Body of pancreas (tissue), 4 donors: Measurements from ENCODE around the gene DGCR8. TPM values are rescaled to one million over a fixed set of nuclear protein-coding genes. Genes with fewer than 3 reads are reported as not detected.

Source experiments
- ATAC-seq: fragments of 150-250 bp; one replicate; pipeline ENCODE4 v1.9.1; 2016
- DNase-seq, 4 donors: peaks; one replicate each; pipeline ENCODE4 v3.0.0-alpha.2; 2019
- H3K27ac ChIP-seq, 4 donors: fragments of 200-600 bp; sonication (generic); 1 replicate in 3 of 4; 2 replicates in 1 of 4; pipeline versions ENCODE4 v1.5.1 to v1.6.1; 2016 to 2019; ENCODE audit warnings: mild to moderate bottlenecking in 1 of 4, mixed read lengths in 1 of 4, moderate library complexity in 1 of 4
- H3K27me3 ChIP-seq, 2 donors: fragments of 200-600 bp; sonication (generic); one replicate each; pipeline ENCODE4 v1.6.0; 2016; ENCODE audit warnings: mild to moderate bottlenecking in 1 of 2
- H3K36me3 ChIP-seq, 2 donors: fragments of 200-600 bp; sonication (generic); replicated peaks in 1 of 2; 2 replicates each; pipeline ENCODE4 v1.5.1; 2016; ENCODE audit warnings: low read depth in 2 of 2; ENCODE audit not compliant: insufficient read depth in 1 of 2
- H3K4me1 ChIP-seq: fragments of 200-600 bp; sonication (generic); one replicate; pipeline ENCODE4 v1.6.0; 2016
- H3K4me3 ChIP-seq, 2 donors: fragments of 200-600 bp; sonication (generic); 1 replicate in 1 of 2; 2 replicates in 1 of 2; pipeline ENCODE4 v1.5.1; 2016 to 2019
- H3K9me3 ChIP-seq, 3 donors: fragments of 200-600 bp; sonication (generic); 1 replicate in 2 of 3; 2 replicates in 1 of 3; pipeline ENCODE4 v1.5.1; 2016
- POLR2A ChIP-seq, 3 donors: fragments of 450-650 bp; IDR thresholded peaks; one replicate each; pipeline ENCODE4 v1.6.1; 2016; ENCODE audit warnings: antibody characterized with exemption in 3 of 3, mild to moderate bottlenecking in 2 of 3
- WGBS, 2 donors: methylation state at CpG; one replicate each; pipeline ENCODE4 v1.1.5; 2017; 5-methylcytosine and 5-hydroxymethylcytosine counted together
- intact Hi-C: fragments of 100-400 bp; cut with DNase I; formaldehyde crosslinking; loops from one replicate; pipeline ENCODE4 v1.15.1; 2023
- total RNA-seq, 2 donors: library from RNA; depleted of rRNA; stranded (reverse); fragments of >200 nt; gene quantifications; one replicate each; pipeline ENCODE4 v1.1.0, GENCODE V29; 2016
- TF ChIP-seq, protein P1 (sequence below), 7 experiments: fragments of 450-650 bp in 4 of 7; fragments of 200-600 bp in 3 of 7; sonication (generic) in 3 of 7; IDR thresholded peaks; one replicate each; pipeline ENCODE4 v1.5.1; 2016 to 2019; ENCODE audit warnings: antibody characterized with exemption in 7 of 7

Gene DGCR8
- total RNA-seq, 2 donors from 2014 or later: 25.7 to 53.4 TPM

- Histone ChIP-seq H3K36me3 (no peaks in the 10 kb centered on the region), H3K4me3 (peak overlapping the region; percentile 14 to 40), H3K27ac (peak overlapping the region in 2 of 4 donors; percentile 57 to 72), H3K27me3 (no peaks in the 10 kb centered on the region), H3K4me1 (peaks cover 51% of the 10 kb centered on the region), H3K9me3 (no peaks in the 10 kb centered on the region)
- TF ChIP-seq, protein P1, sequence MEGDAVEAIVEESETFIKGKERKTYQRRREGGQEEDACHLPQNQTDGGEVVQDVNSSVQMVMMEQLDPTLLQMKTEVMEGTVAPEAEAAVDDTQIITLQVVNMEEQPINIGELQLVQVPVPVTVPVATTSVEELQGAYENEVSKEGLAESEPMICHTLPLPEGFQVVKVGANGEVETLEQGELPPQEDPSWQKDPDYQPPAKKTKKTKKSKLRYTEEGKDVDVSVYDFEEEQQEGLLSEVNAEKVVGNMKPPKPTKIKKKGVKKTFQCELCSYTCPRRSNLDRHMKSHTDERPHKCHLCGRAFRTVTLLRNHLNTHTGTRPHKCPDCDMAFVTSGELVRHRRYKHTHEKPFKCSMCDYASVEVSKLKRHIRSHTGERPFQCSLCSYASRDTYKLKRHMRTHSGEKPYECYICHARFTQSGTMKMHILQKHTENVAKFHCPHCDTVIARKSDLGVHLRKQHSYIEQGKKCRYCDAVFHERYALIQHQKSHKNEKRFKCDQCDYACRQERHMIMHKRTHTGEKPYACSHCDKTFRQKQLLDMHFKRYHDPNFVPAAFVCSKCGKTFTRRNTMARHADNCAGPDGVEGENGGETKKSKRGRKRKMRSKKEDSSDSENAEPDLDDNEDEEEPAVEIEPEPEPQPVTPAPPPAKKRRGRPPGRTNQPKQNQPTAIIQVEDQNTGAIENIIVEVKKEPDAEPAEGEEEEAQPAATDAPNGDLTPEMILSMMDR (IDR thresholded peaks at IDR 0.05): no peak
- no peak for TF ChIP-seq POLR2A (IDR thresholded peaks at IDR 0.05)
- ATAC-seq: no peak
- no peak for DNase-seq
- 38 to 48% methylated on average over 4 to 16 of the region's 16 CpGs for WGBS, 2 donors
- intact Hi-C loops: no loop called here
Measured at GRCh38 chr22:20132686-20133246, 52.7 kb downstream of the DGCR8 start.

- intact Hi-C loops: no loop called here
- Histone ChIP-seq H3K9me3 (no peaks in the 10 kb centered on the region), H3K4me1 (peaks cover 58% of the 10 kb centered on the region), H3K27me3 (no peaks in the 10 kb centered on the region), H3K4me3 (no peak overlapping the region), H3K36me3 (no peaks in the 10 kb centered on the region), H3K27ac (no peak overlapping the region)
- ATAC-seq (no peak), DNase-seq (no peak)
- WGBS, 2 donors: 75 to 77% methylated on average over 8 to 12 of the region's 12 CpGs
- TF ChIP-seq POLR2A (IDR thresholded peaks at IDR 0.05): no peak
- TF ChIP-seq, protein P1 (IDR thresholded peaks at IDR 0.05): no peak
Measured at GRCh38 chr22:20133930-20134549, 54.0 kb downstream of the DGCR8 start.

DNA sequence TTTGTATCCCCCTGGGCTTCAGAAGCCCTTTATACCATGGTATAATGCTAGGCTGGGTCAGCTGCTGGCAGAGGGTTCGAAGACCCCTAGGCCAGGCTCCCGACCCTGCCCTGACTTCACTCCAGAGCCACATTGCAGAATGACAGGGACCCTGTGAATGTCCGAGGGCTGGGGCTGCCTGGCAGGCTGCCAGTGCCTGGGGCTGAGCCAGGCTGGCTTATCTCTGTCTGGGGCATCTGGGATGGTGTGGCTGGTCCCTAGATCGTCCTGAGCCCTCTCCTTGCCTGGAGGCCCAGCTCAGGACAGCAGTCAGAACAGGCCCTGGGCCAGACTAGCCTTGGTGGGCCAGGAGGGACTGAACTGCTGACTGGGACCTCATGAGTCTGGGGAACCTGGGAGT is 55.2 kb downstream of the DGCR8 start:
- H3K4me3 ChIP-seq: no peak overlapping the region
- DNase-seq (no peak), ATAC-seq (no peak)
- H3K36me3 ChIP-seq: no peaks in the 10 kb centered on the region
- H3K4me1 ChIP-seq: peaks cover 56% of the 10 kb centered on the region
- H3K27me3 ChIP-seq: no peaks in the 10 kb centered on the region
- 47% methylated on average over 4 of the region's 4 CpGs; no CpG with 5 or more reads in 1 of the 2 donors for WGBS, 2 donors
- intact Hi-C loops: no loop called here
- H3K9me3 ChIP-seq: no peaks in the 10 kb centered on the region
- TF ChIP-seq, protein P1 (IDR thresholded peaks at IDR 0.05): no peak
- no peak for TF ChIP-seq POLR2A (IDR thresholded peaks at IDR 0.05)
- no peak overlapping the region for H3K27ac ChIP-seq

- WGBS, 2 donors: 85 to 86% methylated on average over 15 to 25 of the region's 25 CpGs
Measured at GRCh38 chr22:20135806-20136602, 56.0 kb downstream of the DGCR8 start.

More at GRCh38 chr22:20135806-20136602, 56.0 kb downstream of the DGCR8 start:
- Histone ChIP-seq H3K4me1 (peaks cover 49% of the 10 kb centered on the region), H3K36me3 (no peaks in the 10 kb centered on the region), H3K4me3 (no peak overlapping the region), H3K27me3 (no peaks in the 10 kb centered on the region), H3K9me3 (no peaks in the 10 kb centered on the region), H3K27ac (no peak overlapping the region)
- intact Hi-C loops: no loop called here
- no peak for TF ChIP-seq POLR2A (IDR thresholded peaks at IDR 0.05)
- TF ChIP-seq, protein P1 (IDR thresholded peaks at IDR 0.05): no peak
- ATAC-seq: no peak
- DNase-seq: no peak
